MM.1S (cell line): ENCODE measurements around the gene BCR.

Experiments used
- CTCF ChIP-seq: fragments of 300-600 bp; sonication (generic); IDR thresholded peaks from 2 replicates; pipeline ENCODE4 v1.5.1; 2016; ENCODE audit warnings: antibody characterized with exemption, low read length, mixed read lengths
- EZH2 ChIP-seq: fragments of 300-600 bp; sonication (generic); optimal IDR thresholded peaks from 2 replicates; pipeline ENCODE3; 2017; ENCODE audit warnings: low read depth, mild to moderate bottlenecking, antibody characterized with exemption, low read length, mixed read lengths

DNA sequence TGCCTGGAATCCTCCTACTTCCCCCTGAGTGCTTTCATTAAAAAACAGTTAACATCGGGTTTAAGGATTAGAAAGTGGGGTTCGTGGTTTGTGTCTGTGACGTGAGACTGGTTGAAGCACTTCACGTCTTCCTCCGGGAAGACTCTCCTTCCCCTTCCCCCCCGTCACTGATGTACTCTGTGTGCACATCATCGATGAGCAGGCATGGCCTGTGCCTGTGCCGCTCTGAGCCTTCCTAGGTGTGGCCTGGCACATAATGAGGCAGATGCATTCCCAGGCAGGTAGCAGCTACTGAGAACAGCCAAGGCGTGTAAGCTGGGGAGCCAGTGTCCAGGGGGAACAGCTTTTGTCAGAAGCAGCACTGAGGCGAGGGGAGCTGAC lies 93.8 kb downstream of the BCR start:
- TF ChIP-seq EZH2 (no peak), CTCF (no peak)
